Adrenal gland (tissue), 12 donors: Measurements from ENCODE around the gene NIFK. TPM values are rescaled to one million over a fixed set of nuclear protein-coding genes. Genes with fewer than 3 reads are reported as not detected.

ENCODE experiments used
- DNase-seq, 7 donors: peaks; one replicate each; pipeline ENCODE4 v3.0.0-alpha.2; 2019 to 2020
- H3K27ac ChIP-seq, 5 donors: fragments of 200-600 bp; sonication (generic) in 4 of 5; 1 replicate in 3 of 5; 2 replicates in 2 of 5; pipeline versions ENCODE4 v1.5.1 to v1.8.0; 2016 to 2020; ENCODE audit warnings: mild to moderate bottlenecking in 1 of 5
- H3K27me3 ChIP-seq: fragments of 200-600 bp; 2 replicates; pipeline ENCODE4 v1.8.0; 2021
- H3K36me3 ChIP-seq, 2 donors: fragments of 200-600 bp; replicated peaks in 1 of 2; 1 replicate in 1 of 2; 2 replicates in 1 of 2; pipeline versions ENCODE4 v1.5.1 to v1.8.0; 2018 to 2022
- H3K4me1 ChIP-seq, 2 donors: fragments of 200-600 bp; replicated peaks in 1 of 2; 1 replicate in 1 of 2; 2 replicates in 1 of 2; pipeline versions ENCODE4 v1.5.1 to v1.8.0; 2018 to 2021
- H3K4me3 ChIP-seq, 4 donors: fragments of 200-600 bp; sonication (generic) in 3 of 4; one replicate each; pipeline ENCODE4 v1.5.1; 2016 to 2018
- H3K9me3 ChIP-seq, 3 donors: fragments of 200-600 bp; sonication (generic) in 1 of 3; replicated peaks in 1 of 3; 1 replicate in 2 of 3; 2 replicates in 1 of 3; pipeline versions ENCODE4 v1.5.1 to v1.8.0; 2016 to 2021
- CTCF ChIP-seq, 6 experiments: fragments of 450-650 bp in 4 of 6; fragments of 200-600 bp in 2 of 6; sonication (generic) in 1 of 6; IDR thresholded peaks; 1 replicate in 5 of 6; 2 replicates in 1 of 6; pipeline versions ENCODE4 v1.5.1 to v1.8.0; 2016 to 2021; ENCODE audit warnings: antibody characterized with exemption in 6 of 6, mild to moderate bottlenecking in 2 of 6, moderate library complexity in 1 of 6
- POLR2A ChIP-seq, 2 donors: fragments of 450-650 bp; IDR thresholded peaks; one replicate each; pipeline ENCODE4 v1.6.1; 2017; ENCODE audit warnings: antibody characterized with exemption in 2 of 2, mild to moderate bottlenecking in 2 of 2, moderate library complexity in 1 of 2
- WGBS, 4 donors: extraction: QIAGEN DNeasy Blood & Tissue Kit in 2 of 4; methylation state at CpG; one replicate each; pipeline versions ENCODE4 v1.1.5 to v1.1.7; 2013 to 2017; 5-methylcytosine and 5-hydroxymethylcytosine counted together
- intact Hi-C, 2 donors: fragments of 100-400 bp; cut with DNase I; formaldehyde crosslinking; loops; one replicate each; pipeline versions ENCODE4 v1.14.1 to v1.15.0; 2022 to 2023
- polyA plus RNA-seq, 3 donors: library from polyadenylated mRNA; stranded (reverse); fragments of 200-250 nt in 2 of 3; fragments of 350-450 nt in 1 of 3; fragmentation: Illumina TruSeq in 1 of 3; extraction: RNeasy Lipid Tissue Mini Kit (QIAGEN cat#74804) in 1 of 3; gene quantifications; one replicate each; pipeline ENCODE4 v1.2.3, GENCODE V29; 2013 to 2014
- total RNA-seq, 9 donors: library from RNA; depleted of rRNA in 4 of 9; stranded (reverse); fragments of >200 nt in 4 of 9; fragments of 120-200 nt in 1 of 9; fragmentation: NEBNext Ultra II Directional in 1 of 9; extraction: Animal tissue kit (Norgen Biotek cat#: 25700) in 1 of 9; gene quantifications; one replicate each; pipeline versions ENCODE4 v1.1.0 to v1.2.4, GENCODE V29; 2013 to 2023
- donor health status: healthy with polysubstance abuse.
- donor health status: Bipolar disorder and iron deficiency.
- donor health status: DM: yes; HTN: yes; CAD: no.
- donor health status: DM: no; HTN: no; CAD: no.
- donor health status: DM: no; HTN: no; CAD: no.
- donor health status: DM: yes; HTN: yes; CAD: no.

Gene NIFK
- total and polyA plus RNA-seq, 12 donors, result 13.2 to 134 (median 39.9) TPM

GRCh38 chr2:121771976-121772742 is 35.5 kb upstream of the NIFK start:
- TF ChIP-seq POLR2A (IDR thresholded peaks at IDR 0.05), result no peak
- no peak for TF ChIP-seq CTCF (IDR thresholded peaks at IDR 0.05)

DNA sequence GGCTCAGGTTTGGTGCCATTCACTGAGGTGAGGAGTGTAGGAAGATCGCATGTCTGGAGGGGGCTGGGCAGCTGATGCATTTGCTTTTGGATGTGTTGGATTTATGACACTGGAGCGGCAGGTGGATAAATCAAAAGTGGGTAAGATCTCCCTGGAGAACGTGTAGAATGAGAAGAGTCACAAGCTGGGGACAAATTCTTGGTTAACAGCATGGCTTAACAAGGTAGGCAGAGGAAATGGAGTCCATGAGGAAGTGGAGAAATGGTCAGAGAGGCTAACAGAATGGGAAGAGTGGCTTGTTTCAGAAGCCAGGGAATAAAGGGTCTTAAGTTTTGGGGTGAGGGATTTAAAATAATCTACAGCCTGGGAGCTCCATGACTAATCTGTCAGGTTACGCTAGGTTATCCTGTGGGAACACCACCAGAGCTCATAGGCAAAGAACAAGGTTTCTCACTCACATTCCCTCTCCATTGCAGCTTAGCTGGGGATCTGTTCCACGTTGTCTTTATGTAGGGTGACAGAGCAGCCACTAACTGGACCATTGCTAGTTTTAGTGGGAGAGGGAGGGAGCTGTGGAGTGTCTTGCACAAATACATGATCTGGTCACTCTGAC is 31.6 kb upstream of the NIFK start:
- Histone ChIP-seq H3K36me3 (peaks cover 0 to 48% of the 10 kb centered on the region in 2 donors), H3K4me3 (no peak overlapping the region), H3K4me1 (no peaks in the 10 kb centered on the region), H3K9me3 (no peaks in the 10 kb centered on the region), H3K27ac (no peak overlapping the region), H3K27me3 (no peaks in the 10 kb centered on the region)
- intact Hi-C loops, result no loop called here
- DNase-seq, result no peak
- no peak for TF ChIP-seq CTCF (IDR thresholded peaks at IDR 0.05)
- TF ChIP-seq POLR2A (IDR thresholded peaks at IDR 0.05), result no peak
- 80 to 86% (median 84%) methylated on average over 5 of the region's 5 CpGs for WGBS, 4 donors

More at GRCh38 chr2:121771976-121772742, 35.5 kb upstream of the NIFK start:
- DNase-seq, result no peak
- H3K27me3 ChIP-seq, result no peaks in the 10 kb centered on the region
- H3K4me1 ChIP-seq, result no peaks in the 10 kb centered on the region
- WGBS, 4 donors, result 55 to 75% (median 60%) methylated on average over 6 of the region's 6 CpGs
- H3K4me3 ChIP-seq, result no peak overlapping the region
- no peaks in the 10 kb centered on the region for H3K9me3 ChIP-seq
- H3K36me3 ChIP-seq, result peaks cover 0 to 11% of the 10 kb centered on the region in 2 donors
- H3K27ac ChIP-seq, result peak overlapping the region in 1 of 5 donors; percentile 12
- intact Hi-C loops, result no loop called here

- TF ChIP-seq POLR2A (IDR thresholded peaks at IDR 0.05), result no peak
- no peak for TF ChIP-seq CTCF (IDR thresholded peaks at IDR 0.05)
- H3K36me3 ChIP-seq, result peaks cover 0 to 64% of the 10 kb centered on the region in 2 donors
- intact Hi-C loops, result no loop called here
Measured at GRCh38 chr2:121766624-121767023, 29.9 kb upstream of the NIFK start.

DNA sequence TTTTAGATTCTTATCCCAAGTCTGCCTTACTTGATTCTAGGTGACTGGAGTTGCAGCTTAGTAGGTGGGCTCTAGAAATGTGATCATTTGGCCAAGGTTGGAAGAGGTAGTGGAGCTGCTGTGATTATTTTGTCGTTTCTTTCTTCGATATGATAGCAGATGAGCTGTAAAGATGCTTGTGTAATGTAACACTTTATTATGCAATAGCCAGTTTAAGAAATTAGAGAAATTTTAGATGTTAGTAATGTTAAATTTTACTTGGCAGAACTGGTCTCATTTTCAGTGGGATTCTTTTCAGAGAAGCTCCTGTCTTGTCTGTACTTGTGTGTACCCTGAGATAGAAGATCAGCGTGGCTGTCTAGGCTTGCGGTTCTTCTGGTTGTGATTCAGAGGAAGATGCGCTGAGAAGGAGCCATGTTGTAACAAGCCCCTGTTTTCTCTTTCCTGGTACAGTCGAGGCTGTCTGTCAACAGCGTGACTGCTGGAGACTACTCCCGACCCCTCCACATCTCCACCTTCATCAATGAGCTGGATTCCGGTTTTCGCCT is 28.1 kb upstream of the NIFK start:
- H3K9me3 ChIP-seq, result no peaks in the 10 kb centered on the region
- no peak overlapping the region for H3K4me3 ChIP-seq
- TF ChIP-seq CTCF (IDR thresholded peaks at IDR 0.05) (no peak), POLR2A (IDR thresholded peaks at IDR 0.05) (no peak)
- no peak overlapping the region for H3K27ac ChIP-seq
- H3K4me1 ChIP-seq, result no peaks in the 10 kb centered on the region
- DNase-seq, result no peak
- intact Hi-C loops, result no loop called here
- 87 to 92% (median 88%) methylated on average over 10 of the region's 10 CpGs for WGBS, 4 donors
- H3K36me3 ChIP-seq, result peaks cover 0 to 80% of the 10 kb centered on the region in 2 donors
- no peaks in the 10 kb centered on the region for H3K27me3 ChIP-seq

More at GRCh38 chr2:121766624-121767023, 29.9 kb upstream of the NIFK start:
- H3K27me3 ChIP-seq, result no peaks in the 10 kb centered on the region
- no peak for DNase-seq
- H3K9me3 ChIP-seq, result no peaks in the 10 kb centered on the region
- no peak overlapping the region for H3K4me3 ChIP-seq
- H3K4me1 ChIP-seq, result no peaks in the 10 kb centered on the region
- WGBS, 4 donors, result 80 to 87% (median 85%) methylated on average over 1 of the region's 1 CpG
- no peak overlapping the region for H3K27ac ChIP-seq
